Activated CD8-positive, alpha-beta memory T cell treated with anti-CD3 and anti-CD28 coated beads for 24 hours (primary cell): Measurements from ENCODE around the gene ACTG1.

Experiments
- DNase-seq: peaks from one replicate; pipeline ENCODE4 v3.0.0-alpha.2; 2020

ACTG1 gene

GRCh38 chr17:81479175-81480071, 33.2 kb downstream of the ACTG1 start:
- no peak for DNase-seq

- no peak for DNase-seq
Observed at GRCh38 chr17:81478119-81478518, 34.5 kb downstream of the ACTG1 start.

DNA sequence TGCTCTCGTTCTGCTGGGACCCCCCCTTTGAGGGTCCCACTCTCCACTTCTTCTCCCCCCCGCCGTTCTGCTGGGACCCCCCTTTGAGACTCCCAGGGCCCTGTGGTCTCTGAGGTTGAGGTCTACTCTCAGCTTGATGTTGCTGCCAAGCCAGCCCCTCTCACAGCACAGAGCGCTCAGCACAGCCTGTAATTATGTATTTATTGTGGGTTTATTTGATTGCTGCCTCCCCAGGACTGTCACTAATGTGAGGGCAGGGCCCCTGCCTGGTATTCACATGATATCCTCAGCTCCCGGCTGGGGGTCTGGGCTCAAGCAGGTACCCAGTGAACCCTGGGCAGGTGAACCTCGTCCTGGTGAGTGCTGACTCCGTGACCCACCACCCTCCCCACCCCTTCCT, 35.4 kb downstream of the ACTG1 start:
- no peak for DNase-seq

GRCh38 chr17:81476635-81477034, 36.0 kb downstream of the ACTG1 start:
- DNase-seq: no peak

DNA sequence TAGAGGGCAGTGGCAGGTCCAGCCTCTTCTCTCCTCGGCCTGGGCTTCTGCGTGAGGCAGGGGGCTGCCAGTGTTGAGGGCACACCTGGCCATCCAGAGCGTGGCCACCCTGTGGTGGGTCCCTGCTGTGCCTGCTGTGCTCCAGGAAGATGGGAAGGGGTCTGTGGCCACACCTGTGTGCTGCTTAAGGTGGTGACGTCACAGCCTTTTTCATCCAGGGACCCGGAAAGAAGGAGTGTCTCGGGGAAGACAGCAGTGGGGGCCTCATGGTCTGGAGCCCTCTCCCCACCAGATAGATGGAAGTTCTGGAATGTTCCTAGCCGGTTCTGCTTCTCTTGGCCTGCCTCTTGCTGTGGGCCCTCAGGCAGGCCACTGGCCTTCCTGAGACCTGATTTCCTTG, 36.5 kb downstream of the ACTG1 start:
- DNase-seq: no peak

DNA sequence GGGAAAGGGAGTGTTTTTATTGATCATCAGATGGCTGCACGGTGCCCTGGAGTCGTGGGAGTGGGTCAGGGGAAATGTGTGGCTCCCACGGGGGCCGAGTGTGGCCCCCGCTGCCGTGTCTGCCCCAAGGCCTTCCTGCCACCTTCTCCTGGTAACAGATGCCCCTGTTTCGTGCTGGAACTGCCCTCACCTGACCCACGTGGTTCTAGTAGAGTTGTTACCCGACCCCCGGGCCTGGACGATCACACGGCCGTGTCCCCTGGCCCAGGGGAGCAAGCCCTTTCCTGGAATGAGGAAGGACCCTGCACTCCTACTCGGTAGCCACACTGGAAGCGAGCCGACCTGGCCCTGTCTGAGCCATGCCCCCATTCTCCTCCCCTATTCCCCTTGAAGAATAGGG, 37.6 kb downstream of the ACTG1 start:
- DNase-seq: no peak

DNA sequence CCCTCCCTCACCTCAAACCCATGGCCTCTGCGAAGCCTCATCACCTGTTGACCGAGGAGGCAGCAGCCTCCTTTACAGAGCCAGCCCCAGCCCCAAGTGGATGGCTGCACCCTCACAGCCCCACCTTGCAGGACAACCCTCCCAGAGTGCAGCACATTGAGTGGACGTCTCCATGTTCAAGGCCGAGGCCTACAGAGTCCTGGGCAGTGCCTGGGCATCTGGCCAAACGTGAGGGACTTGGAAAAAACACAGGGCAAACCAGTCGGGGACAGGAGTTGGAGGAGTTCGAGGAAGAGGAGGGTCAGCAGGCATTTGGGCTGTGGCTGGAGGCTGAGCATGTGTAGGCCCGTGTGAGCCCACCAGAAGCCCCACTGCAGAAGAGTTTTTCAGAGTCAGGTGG, 39.6 kb downstream of the ACTG1 start:
- no peak for DNase-seq

DNA sequence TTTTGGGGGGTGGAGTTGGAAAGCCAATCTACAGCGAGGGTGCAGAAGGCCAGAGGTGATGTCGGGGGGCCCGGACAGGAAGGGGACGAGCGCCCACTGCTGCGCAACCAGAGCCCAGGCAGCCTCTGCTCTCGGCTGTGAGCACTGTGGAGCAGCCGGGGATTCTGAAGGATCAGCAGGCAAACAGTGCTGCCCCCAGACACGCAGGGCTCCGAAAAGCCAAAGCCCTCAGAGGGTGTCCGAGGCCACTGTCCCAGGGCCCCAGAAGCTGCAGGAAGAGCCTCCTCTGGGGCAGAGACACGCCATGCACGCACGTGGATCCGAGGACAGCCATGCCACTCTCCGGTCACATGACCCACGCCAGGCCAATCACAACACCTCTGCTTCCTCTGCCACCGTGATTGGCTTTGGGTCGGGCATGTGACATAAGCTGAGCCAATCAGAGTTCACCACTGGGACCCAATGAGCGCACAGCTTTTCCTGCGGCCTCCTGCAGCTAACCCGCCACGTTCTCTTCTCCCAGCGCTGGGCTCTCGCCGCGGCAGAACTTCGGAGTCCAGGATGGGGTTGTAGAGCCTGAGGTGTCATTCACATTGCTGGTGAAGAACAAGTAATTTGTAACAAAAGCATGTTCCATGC, 40.7 kb downstream of the ACTG1 start:
- no peak for DNase-seq

DNA sequence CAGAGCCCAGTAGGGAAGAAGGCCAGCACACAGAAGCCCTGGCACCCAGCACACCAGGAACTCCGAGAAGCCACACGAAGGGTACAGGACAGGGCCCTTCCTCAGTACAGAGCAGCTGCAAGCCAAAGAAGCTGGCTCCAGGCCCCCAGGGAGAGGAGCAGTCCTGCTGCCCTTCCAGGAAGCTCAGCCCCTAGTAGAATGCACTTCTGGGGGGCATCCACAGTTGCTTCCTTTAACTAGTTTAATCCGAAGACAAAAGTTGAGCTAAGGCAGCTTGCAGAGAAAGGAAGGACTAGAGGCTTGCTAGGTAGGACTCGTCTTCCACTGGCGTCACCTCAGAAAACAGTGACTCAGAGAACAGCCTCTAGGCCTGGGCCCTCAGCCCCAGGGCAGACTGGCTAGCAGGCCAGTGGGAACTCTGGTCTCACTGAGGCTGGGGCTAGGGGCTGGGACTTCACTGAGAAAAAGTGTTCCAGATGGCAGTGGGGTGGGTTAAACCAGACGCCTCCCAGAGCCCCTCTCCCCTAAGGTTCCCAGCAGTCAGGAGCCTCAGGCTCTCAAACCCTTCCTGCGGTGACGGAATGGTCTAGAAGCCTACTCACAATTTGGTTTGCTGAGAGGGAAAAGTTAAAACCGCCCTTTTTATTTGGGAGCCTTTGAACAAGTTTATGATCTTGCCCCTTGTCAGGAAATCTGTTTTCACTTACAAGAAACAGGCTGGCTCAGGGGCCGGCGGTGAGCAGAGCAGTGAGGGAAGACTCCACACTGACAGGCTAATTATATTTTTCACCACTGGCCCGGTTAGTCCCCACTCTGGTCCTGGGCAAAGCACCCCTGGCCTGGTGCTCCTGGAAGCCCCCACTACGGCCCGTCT, 41.4 kb downstream of the ACTG1 start:
- no peak for DNase-seq

- DNase-seq: no peak
Observed at GRCh38 chr17:81470270-81470943, 42.2 kb downstream of the ACTG1 start.

- DNase-seq: no peak
Observed at GRCh38 chr17:81469266-81469665, 43.3 kb downstream of the ACTG1 start.

DNA sequence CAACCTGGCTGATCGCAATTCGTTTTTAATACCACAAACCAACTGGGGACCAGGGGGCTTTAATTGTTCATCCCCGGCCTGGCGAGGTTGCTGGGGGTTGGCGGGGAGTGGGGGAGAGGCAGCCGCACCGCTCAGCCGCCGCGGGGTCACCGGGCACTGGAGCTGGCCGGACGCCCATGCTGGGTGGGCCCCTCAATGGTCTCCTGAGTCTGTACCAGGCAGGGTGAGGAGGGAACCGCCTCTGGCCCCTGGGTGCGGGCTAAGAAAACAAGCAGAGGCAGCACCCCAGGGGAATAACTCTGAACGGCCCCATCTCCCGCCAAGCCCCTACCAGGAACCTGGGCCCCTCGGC, 43.9 kb downstream of the ACTG1 start:
- no peak for DNase-seq

GRCh38 chr17:81468111-81468769, 44.4 kb downstream of the ACTG1 start:
- DNase-seq: no peak

- no peak for DNase-seq
Observed at GRCh38 chr17:81466564-81467472, 45.8 kb downstream of the ACTG1 start.

DNA sequence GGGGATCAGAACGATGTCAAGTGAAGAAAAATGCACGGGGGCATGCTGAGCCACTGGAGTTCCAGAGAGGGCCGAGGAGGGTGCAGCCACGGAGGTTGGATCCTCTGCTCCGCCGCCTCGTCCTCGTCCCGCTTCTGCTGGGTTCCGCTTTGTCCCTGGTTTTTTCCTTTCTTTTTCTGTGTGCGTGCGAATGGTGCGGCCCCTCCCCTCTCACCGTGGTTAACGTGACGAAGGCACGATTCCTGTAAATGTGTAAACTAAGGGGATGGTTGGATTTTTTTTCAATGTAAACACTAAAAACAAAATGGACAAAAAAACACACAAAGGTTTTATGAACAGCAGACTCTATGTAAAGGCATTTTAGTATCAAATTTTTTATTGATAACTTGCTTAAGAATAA, 46.7 kb downstream of the ACTG1 start:
- DNase-seq: no peak

- DNase-seq: no peak
Observed at GRCh38 chr17:81464586-81464985, 48.0 kb downstream of the ACTG1 start.

DNA sequence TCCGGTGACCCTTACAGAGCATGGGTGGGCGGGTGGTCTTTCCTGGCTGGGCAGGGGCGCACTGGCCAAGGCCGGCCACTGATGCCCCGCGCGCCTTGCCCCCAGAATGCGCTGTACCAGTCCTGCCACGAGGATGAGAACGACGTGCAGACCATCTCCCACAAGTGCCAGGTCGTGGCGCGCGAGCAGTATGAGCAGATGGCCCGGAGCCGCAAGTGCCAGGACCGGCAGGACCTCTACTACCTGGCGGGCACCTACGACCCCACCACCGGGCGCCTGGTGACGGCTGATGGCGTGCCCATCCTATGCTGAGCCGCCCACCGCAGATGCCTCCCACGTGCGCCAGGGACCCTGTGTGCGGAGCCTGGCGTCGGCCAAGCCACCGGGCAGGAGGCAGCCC, 49.1 kb downstream of the ACTG1 start:
- DNase-seq: no peak

DNA sequence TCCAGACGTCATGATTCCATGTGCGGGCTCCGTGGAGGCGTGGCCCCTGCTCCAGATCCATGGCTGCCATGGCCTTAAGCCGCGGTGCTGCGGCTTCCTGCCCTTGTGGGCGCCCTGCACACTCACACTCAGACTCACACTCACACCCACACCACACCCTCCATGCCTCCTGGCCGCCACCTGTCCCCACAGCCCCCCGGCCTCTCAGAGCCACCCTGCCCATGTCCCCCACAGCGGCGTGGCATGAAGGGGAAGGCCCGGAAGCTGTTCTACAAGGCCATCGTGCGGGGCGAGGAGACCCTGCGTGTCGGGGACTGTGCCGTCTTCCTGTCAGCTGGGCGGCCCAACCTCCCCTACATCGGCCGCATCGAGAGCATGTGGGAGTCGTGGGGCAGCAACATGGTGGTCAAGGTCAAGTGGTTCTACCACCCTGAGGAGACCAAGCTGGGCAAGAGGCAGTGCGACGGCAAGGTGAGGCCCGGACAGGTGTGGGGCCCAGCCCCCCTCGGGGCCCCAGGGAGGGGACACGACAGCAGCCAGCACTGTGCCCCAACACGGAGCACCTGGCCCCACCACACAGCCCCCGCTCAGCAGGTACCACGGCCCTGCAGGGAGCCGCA, 50.0 kb downstream of the ACTG1 start:
- DNase-seq: no peak

GRCh38 chr17:81461607-81462500, 50.7 kb downstream of the ACTG1 start:
- DNase-seq: no peak
